ENCODE results near the gene SMTNL1. TPM values are rescaled to one million over a fixed set of nuclear protein-coding genes. Genes with fewer than 3 reads are reported as not detected.

SMTNL1 gene
- total RNA-seq, 1 experiment from 2014 or later: not detected

DNA sequence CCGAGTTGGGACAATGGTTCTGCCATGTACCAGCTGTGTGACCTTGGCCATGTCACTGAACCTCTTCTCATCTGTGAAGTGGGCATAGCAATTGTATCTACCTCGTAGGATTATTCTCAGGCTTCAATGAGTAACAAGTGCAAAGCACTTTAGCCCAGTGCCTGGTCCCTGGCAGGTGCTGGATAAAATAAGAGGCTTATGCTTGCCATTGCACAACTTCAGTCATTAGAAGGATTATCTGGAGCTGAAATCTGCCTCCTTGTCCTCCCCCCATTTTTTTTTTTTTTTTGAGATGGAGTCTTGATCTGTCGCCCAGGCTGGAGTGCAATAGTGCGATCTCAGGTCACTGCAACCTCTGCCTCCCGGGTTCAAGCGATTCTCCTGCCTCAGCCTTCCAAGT is 7.2 kb downstream of the SMTNL1 start:
- Mint-ChIP-seq H3K36me3 (ENCODE audit: insufficient read depth in 1 of 3, low read depth in 3 of 3) (peaks cover 0 to 3% (median 0%) of the 10 kb centered on the region in 3 experiments; a peak in 4 of 7 replicates), H3K4me3 (no peak overlapping the region), H3K27me3 (ENCODE audit: low read depth) (peaks cover 33% of the 10 kb centered on the region), H3K9me3 (no peaks in the 10 kb centered on the region), H3K4me1 (peaks cover 21 to 38% of the 10 kb centered on the region in 2 experiments), H3K27ac (no peak overlapping the region)
- TF ChIP-seq, protein P1, sequence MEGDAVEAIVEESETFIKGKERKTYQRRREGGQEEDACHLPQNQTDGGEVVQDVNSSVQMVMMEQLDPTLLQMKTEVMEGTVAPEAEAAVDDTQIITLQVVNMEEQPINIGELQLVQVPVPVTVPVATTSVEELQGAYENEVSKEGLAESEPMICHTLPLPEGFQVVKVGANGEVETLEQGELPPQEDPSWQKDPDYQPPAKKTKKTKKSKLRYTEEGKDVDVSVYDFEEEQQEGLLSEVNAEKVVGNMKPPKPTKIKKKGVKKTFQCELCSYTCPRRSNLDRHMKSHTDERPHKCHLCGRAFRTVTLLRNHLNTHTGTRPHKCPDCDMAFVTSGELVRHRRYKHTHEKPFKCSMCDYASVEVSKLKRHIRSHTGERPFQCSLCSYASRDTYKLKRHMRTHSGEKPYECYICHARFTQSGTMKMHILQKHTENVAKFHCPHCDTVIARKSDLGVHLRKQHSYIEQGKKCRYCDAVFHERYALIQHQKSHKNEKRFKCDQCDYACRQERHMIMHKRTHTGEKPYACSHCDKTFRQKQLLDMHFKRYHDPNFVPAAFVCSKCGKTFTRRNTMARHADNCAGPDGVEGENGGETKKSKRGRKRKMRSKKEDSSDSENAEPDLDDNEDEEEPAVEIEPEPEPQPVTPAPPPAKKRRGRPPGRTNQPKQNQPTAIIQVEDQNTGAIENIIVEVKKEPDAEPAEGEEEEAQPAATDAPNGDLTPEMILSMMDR (conservative IDR thresholded peaks at IDR 0.05): no peak
- Histone ChIP-seq H3K79me1 (ENCODE audit: insufficient read depth, low read depth, low read length, poor library complexity, severe bottlenecking) (no peaks in the 10 kb centered on the region), H4K91ac (ENCODE audit: insufficient read length, low read depth, low read length) (no peak overlapping the region), H3K23me2 (ENCODE audit: insufficient read length, low read depth, low read length, poor library complexity, severe bottlenecking) (no peaks in the 10 kb centered on the region), H3K79me2 (ENCODE audit: insufficient read depth, low read length) (no peaks in the 10 kb centered on the region), H2BK5ac (ENCODE audit: insufficient read length, low read length) (no peak overlapping the region), H2AK5ac (ENCODE audit: insufficient read length, low read length) (no peak overlapping the region), H3T11ph (ENCODE audit: low read length) (no peak overlapping the region), H2BK15ac (ENCODE audit: low read depth, low read length) (no peak overlapping the region; the same call in 1 of the 2 replicates), H3K18ac (ENCODE audit: insufficient read length, low read depth, low read length) (no peak overlapping the region), H3K27me3 (ENCODE audit: insufficient read depth, low read length) (no peaks in the 10 kb centered on the region), H3K27ac (ENCODE audit: insufficient read length, low read depth, low read length) (no peak overlapping the region), H3K9me3 (ENCODE audit: control insufficient read depth, low read depth, low read length) (no peaks in the 10 kb centered on the region), H3K4me2 (ENCODE audit: insufficient read depth, insufficient read length, low read length) (no peak overlapping the region), H4K20me1 (ENCODE audit: control insufficient read depth, insufficient read depth, insufficient read length) (no peaks in the 10 kb centered on the region), H2BK20ac (ENCODE audit: low read depth, low read length, poor library complexity, severe bottlenecking) (no peak overlapping the region), H3K4me1 (ENCODE audit: insufficient read depth, low read length) (peaks cover 4% of the 10 kb centered on the region; the same call in 1 of the 2 replicates), H2BK12ac (ENCODE audit: insufficient read length, low read depth, low read length) (no peak overlapping the region), H3K9ac (ENCODE audit: extremely low read depth, insufficient read length, low read length) (no peak overlapping the region), H3K4ac (ENCODE audit: low read depth, low read length) (no peak overlapping the region), H3K56ac (ENCODE audit: insufficient read length, low read depth, low read length) (no peak overlapping the region), H2BK120ac (ENCODE audit: low read depth, low read length, poor library complexity, severe bottlenecking) (no peak overlapping the region), H4K8ac (replicated peaks; ENCODE audit: insufficient read length, low read depth, low read length) (no peak overlapping the region), H3K14ac (ENCODE audit: insufficient read depth, low read length) (no peak overlapping the region), H3K23ac (ENCODE audit: insufficient read length, low read depth, low read length) (no peak overlapping the region), H4K5ac (ENCODE audit: insufficient read length, low read depth, low read length) (no peak overlapping the region), H2AFZ (ENCODE audit: low read length) (no peak overlapping the region)
- WGBS (ENCODE audit: extremely low coverage, insufficient read length, low lambda C conversion rate): no CpG with 5 or more reads among the region's 6 CpGs
- DNase-seq: no peak

All from H9 (cell line).